ENCODE measurements around the gene RYR3. TPM values are rescaled to one million over a fixed set of nuclear protein-coding genes. Genes with fewer than 3 reads are reported as not detected.

RYR3 gene
- total and polyA plus RNA-seq, 10 of the 15 experiments (the other 5 are each of a cell fraction or from before 2014, with no cell fraction given), result under 0.01 to 0.44 (median 0.16) TPM; not detected in 5

- ChIA-PET RAD21 (ENCODE audit: unreplicated experiment) (no interaction called here), CTCF (no interaction called here), SMC1A (ENCODE audit: uncharacterized antibody, unreplicated experiment) (no interaction called here), POLR2A (no interaction called here)
- Histone ChIP-seq H3K4me1 (ENCODE audit: control insufficient read depth, insufficient read depth, low read length) (no peaks in the 10 kb centered on the region), H3K27ac (ENCODE audit: control insufficient read depth, insufficient read depth) (no peak overlapping the region), H4K20me1 (ENCODE audit: control insufficient read depth, insufficient read depth) (no peaks in the 10 kb centered on the region), H2AFZ (ENCODE audit: control insufficient read depth, low read depth, low read length) (no peak overlapping the region), H3K9ac (ENCODE audit: control insufficient read depth, insufficient read depth, low read length) (no peak overlapping the region), H3K36me3 (ENCODE audit: control insufficient read depth in 2 of 2, insufficient read depth in 2 of 2, low read length in 1 of 2) (no peaks in the 10 kb centered on the region), H3K4me3 (no peak overlapping the region), H3K4me2 (ENCODE audit: control insufficient read depth, insufficient read depth) (no peak overlapping the region), H3K79me2 (ENCODE audit: control insufficient read depth, insufficient read depth, low read length) (no peaks in the 10 kb centered on the region), H3K9me3 (replicated peaks; ENCODE audit: control insufficient read depth, insufficient read depth, low read length) (no peaks in the 10 kb centered on the region), H3K27me3 (replicated peaks in 1 of 2; ENCODE audit: control insufficient read depth in 2 of 2, insufficient read depth in 2 of 2, low read length in 1 of 2) (no peaks in the 10 kb centered on the region; a peak in 2 of 4 replicates)
- ATAC-seq (no peak), DNase-seq (ENCODE audit: low read depth, low spot score) (no peak), FAIRE-seq (no peak)
- WGBS (ENCODE audit: insufficient coverage, insufficient replicate concordance, low lambda C conversion rate, missing lambda C conversion rate), result 19% methylated on average over 10 of the region's 10 CpGs
- no peak for TF ChIP-seq NR2C2 (IDR thresholded peaks at IDR 0.05; ENCODE audit: borderline replicate concordance, control insufficient read depth, insufficient read length, low read depth)
- TF ChIP-seq KLF5 (IDR thresholded peaks at IDR 0.05; ENCODE audit: partially characterized antibody), result no peak
- TF ChIP-seq ZBED1 (IDR thresholded peaks at IDR 0.05; ENCODE audit: borderline replicate concordance), result no peak
- no peak for TF ChIP-seq BRCA1 (IDR thresholded peaks at IDR 0.05; ENCODE audit: low read depth, low read length)
- no peak for TF ChIP-seq KDM1A (IDR thresholded peaks at IDR 0.05; ENCODE audit: borderline replicate concordance)
- no peak for TF ChIP-seq CHD2 (IDR thresholded peaks at IDR 0.05; ENCODE audit: borderline replicate concordance, low read depth, low read length)
- TF ChIP-seq RAD21 (IDR thresholded peaks at IDR 0.05; ENCODE audit: insufficient read depth, low read depth, low read length), result no peak
- no peak for TF ChIP-seq CREM (IDR thresholded peaks at IDR 0.05; ENCODE audit: low read depth)
- no peak for TF ChIP-seq FOS (IDR thresholded peaks at IDR 0.05; ENCODE audit: borderline replicate concordance, extremely low read depth, insufficient read length)
- TF ChIP-seq TBL1XR1 (IDR thresholded peaks at IDR 0.05; ENCODE audit: low read depth, low read length), result no peak
- intact Hi-C loops (cut with micrococcal nuclease; ENCODE audit: unreplicated experiment) (no loop called here), in situ Hi-C loops (cut with MboI) (no loop called here)
- no TSS peak for BruUV-seq (replicated peaks)
Measured at GRCh38 chr15:33539825-33540573, 229.2 kb downstream of the RYR3 start.
